SK-N-SH (cell line): ENCODE data around the gene MAMDC2. TPM values are rescaled to one million over a fixed set of nuclear protein-coding genes. Genes with fewer than 3 reads are reported as not detected.

Experiments used
- ELF1 ChIP-seq: IDR thresholded peaks from 2 replicates; pipeline ENCODE4 v1.4.0; 2012
- EP300 ChIP-seq, 2 experiments: IDR thresholded peaks; 2 replicates each; pipeline versions ENCODE4 v1.4.0 to v1.6.1; 2012; ENCODE audit warnings: borderline replicate concordance in 1 of 2, low read depth in 1 of 2, low read length in 1 of 2
- EZH2phosphoT487 ChIP-seq: fragments of 200-600 bp; sonication (generic); IDR thresholded peaks from 2 replicates; pipeline ENCODE4 v1.6.1; 2017; ENCODE audit warnings: low read depth, mixed run types, mild to moderate bottlenecking, antibody characterized with exemption, moderate library complexity, borderline replicate concordance
- FOSL2 ChIP-seq: IDR thresholded peaks from 2 replicates; pipeline ENCODE4 v1.4.0; 2012; ENCODE audit warnings: low read depth, mild to moderate bottlenecking, moderate library complexity, borderline replicate concordance
- JUND ChIP-seq: IDR thresholded peaks from 2 replicates; pipeline ENCODE4 v1.4.0; 2012
- NFIC ChIP-seq: IDR thresholded peaks from 2 replicates; pipeline ENCODE4 v1.4.0; 2012; ENCODE audit warnings: borderline replicate concordance
- POLR2AphosphoS5 ChIP-seq: IDR thresholded peaks from 2 replicates; pipeline ENCODE4 v1.6.1; 2012; ENCODE audit warnings: low read depth, low read length
- RAD21 ChIP-seq: IDR thresholded peaks from 2 replicates; pipeline ENCODE4 v1.6.1; 2012; ENCODE audit warnings: mild to moderate bottlenecking, low read length
- RCOR1 ChIP-seq: fragments of 150-350 bp; IDR thresholded peaks from 2 replicates; pipeline ENCODE4 v1.6.1; 2017; ENCODE audit warnings: antibody characterized with exemption, low read length
- RXRA ChIP-seq: IDR thresholded peaks from 2 replicates; pipeline ENCODE4 v1.4.0; 2012; ENCODE audit warnings: low read depth, mild to moderate bottlenecking, borderline replicate concordance
- SIN3A ChIP-seq: IDR thresholded peaks from 2 replicates; pipeline ENCODE4 v1.6.1; 2012; ENCODE audit warnings: low read depth, mild to moderate bottlenecking, low read length, moderate library complexity, borderline replicate concordance
- TAF1 ChIP-seq: IDR thresholded peaks from 2 replicates; pipeline ENCODE4 v1.6.1; 2012; ENCODE audit warnings: low read depth, mild to moderate bottlenecking, low read length, moderate library complexity, borderline replicate concordance
- polyA plus RNA-seq, 3 experiments: library from polyadenylated mRNA; depleted of rRNA; stranded (reverse); fragments of >200 nt; gene quantifications; 2 replicates each; pipeline ENCODE4 v1.2.3, GENCODE V29; 2012
- TF ChIP-seq, protein P1 (sequence below): IDR thresholded peaks from 2 replicates; pipeline ENCODE4 v1.6.1; 2012; ENCODE audit warnings: mild to moderate bottlenecking, low read depth, low read length, moderate library complexity
- TF ChIP-seq, protein P2 (sequence below): IDR thresholded peaks from 2 replicates; pipeline ENCODE4 v1.4.0; 2012; ENCODE audit warnings: low read depth
- TF ChIP-seq, protein P3 (sequence below): IDR thresholded peaks from 2 replicates; pipeline ENCODE4 v1.4.0; 2012; ENCODE audit warnings: low read depth, borderline replicate concordance
- TF ChIP-seq, protein P4 (sequence below): IDR thresholded peaks from 2 replicates; pipeline ENCODE4 v1.4.0; 2012; ENCODE audit warnings: low read depth, borderline replicate concordance

MAMDC2 gene
- polyA plus RNA-seq, 1 of the 3 experiments (the other 2 are of a cell fraction), result not detected

DNA sequence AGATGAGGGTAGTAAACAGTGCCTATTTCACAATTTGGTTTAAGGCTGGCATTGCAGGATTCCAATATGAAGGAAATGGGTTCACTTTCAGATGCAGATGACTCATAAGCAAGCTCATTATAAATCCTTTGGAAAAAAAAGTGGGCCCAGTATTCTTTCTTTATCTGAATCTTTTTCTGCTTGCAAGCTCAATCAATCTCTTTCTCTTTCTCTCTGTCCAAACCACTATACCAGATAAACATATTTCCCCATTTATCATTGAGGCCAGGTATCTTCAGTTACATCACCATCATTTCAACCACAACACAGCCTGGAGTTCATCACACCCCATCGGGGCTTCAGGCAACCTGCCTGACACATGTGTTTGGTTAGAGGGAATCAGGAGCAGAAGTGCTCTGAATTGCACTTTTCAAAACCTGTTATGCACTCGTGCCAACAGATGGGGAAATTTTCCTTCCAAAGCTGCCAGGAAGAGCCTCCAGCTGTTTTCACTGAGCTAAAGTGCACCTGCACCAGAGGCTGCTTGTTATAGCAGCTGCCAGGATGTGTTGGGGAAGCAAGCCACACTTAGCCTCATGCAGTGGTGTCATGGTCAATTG, 30.0 kb upstream of the MAMDC2 start (continued):
- TF ChIP-seq, protein P1, sequence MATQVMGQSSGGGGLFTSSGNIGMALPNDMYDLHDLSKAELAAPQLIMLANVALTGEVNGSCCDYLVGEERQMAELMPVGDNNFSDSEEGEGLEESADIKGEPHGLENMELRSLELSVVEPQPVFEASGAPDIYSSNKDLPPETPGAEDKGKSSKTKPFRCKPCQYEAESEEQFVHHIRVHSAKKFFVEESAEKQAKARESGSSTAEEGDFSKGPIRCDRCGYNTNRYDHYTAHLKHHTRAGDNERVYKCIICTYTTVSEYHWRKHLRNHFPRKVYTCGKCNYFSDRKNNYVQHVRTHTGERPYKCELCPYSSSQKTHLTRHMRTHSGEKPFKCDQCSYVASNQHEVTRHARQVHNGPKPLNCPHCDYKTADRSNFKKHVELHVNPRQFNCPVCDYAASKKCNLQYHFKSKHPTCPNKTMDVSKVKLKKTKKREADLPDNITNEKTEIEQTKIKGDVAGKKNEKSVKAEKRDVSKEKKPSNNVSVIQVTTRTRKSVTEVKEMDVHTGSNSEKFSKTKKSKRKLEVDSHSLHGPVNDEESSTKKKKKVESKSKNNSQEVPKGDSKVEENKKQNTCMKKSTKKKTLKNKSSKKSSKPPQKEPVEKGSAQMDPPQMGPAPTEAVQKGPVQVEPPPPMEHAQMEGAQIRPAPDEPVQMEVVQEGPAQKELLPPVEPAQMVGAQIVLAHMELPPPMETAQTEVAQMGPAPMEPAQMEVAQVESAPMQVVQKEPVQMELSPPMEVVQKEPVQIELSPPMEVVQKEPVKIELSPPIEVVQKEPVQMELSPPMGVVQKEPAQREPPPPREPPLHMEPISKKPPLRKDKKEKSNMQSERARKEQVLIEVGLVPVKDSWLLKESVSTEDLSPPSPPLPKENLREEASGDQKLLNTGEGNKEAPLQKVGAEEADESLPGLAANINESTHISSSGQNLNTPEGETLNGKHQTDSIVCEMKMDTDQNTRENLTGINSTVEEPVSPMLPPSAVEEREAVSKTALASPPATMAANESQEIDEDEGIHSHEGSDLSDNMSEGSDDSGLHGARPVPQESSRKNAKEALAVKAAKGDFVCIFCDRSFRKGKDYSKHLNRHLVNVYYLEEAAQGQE, result peak; percentile 40; the same call in 1 of the 2 replicates
- TF ChIP-seq EZH2phosphoT487 (no peak), NFIC (peak; percentile 89), RXRA (no peak), EP300 (IDR thresholded peaks at IDR 0.05; ENCODE audit: borderline replicate concordance in 1 of 2, low read depth in 1 of 2, low read length in 1 of 2) (peak; percentile 87 to 91), RAD21 (no peak), FOSL2 (peak; percentile 40; the same call in 1 of the 2 replicates), JUND (peak; percentile 90), RCOR1 (peak; percentile 96), TAF1 (no peak), SIN3A (peak; percentile 91; the same call in 1 of the 2 replicates), POLR2AphosphoS5 (peak; percentile 96), ELF1 (no peak)
- TF ChIP-seq, protein P2, sequence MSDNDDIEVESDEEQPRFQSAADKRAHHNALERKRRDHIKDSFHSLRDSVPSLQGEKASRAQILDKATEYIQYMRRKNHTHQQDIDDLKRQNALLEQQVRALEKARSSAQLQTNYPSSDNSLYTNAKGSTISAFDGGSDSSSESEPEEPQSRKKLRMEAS, result peak; percentile 79
- TF ChIP-seq, protein P3, sequence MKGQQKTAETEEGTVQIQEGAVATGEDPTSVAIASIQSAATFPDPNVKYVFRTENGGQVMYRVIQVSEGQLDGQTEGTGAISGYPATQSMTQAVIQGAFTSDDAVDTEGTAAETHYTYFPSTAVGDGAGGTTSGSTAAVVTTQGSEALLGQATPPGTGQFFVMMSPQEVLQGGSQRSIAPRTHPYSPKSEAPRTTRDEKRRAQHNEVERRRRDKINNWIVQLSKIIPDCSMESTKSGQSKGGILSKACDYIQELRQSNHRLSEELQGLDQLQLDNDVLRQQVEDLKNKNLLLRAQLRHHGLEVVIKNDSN, result no peak
- TF ChIP-seq, protein P4, sequence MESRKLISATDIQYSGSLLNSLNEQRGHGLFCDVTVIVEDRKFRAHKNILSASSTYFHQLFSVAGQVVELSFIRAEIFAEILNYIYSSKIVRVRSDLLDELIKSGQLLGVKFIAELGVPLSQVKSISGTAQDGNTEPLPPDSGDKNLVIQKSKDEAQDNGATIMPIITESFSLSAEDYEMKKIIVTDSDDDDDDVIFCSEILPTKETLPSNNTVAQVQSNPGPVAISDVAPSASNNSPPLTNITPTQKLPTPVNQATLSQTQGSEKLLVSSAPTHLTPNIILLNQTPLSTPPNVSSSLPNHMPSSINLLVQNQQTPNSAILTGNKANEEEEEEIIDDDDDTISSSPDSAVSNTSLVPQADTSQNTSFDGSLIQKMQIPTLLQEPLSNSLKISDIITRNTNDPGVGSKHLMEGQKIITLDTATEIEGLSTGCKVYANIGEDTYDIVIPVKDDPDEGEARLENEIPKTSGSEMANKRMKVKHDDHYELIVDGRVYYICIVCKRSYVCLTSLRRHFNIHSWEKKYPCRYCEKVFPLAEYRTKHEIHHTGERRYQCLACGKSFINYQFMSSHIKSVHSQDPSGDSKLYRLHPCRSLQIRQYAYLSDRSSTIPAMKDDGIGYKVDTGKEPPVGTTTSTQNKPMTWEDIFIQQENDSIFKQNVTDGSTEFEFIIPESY, result peak; percentile 78; the same call in 1 of the 2 replicates
